Measurements from ENCODE around the gene GALT. TPM values are rescaled to one million over a fixed set of nuclear protein-coding genes. Genes with fewer than 3 reads are reported as not detected.
A peak's percentile ranks its signal among the peaks of the same experiment; 100 is the strongest.

Gene GALT
- total RNA-seq, 2 experiments from 2014 or later = 62.5 to 90.9 TPM

DNA sequence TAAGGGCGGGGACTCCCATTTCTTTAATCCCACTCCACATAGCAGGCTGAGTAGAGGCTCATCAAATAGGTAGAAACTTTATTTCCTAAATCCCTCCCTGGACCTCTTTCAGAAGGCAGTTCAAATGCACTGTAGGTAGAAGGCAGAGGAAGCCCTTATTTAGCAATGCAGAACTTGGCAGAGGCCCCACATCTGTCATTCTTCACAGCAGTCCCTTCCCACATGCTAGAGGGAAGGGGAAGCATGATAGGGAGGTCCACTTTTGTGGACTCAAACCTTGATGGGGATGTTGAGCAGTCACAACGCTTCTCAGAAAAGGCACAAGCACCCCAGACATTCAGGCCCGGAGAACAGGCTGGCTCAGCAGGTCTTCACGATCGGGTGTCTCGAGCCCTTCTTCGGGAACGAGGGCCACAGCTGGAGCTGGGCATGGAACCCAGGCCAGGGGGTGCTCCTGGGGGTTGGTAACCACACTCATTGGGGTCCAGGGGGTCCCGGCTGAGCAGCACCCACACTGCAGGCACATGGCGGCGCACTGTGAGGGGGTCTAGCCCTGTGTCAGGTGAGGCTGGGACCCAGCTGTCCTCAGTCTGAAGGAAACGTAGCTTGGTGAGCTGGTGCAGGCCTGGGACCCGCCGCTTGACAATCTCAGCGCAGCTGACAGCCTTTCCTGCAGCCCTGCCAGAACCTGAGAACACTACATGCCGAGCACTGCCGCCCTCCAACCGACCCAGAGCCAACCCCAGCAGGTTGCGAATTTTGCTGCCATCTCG is 35.9 kb upstream of the GALT start:
- Histone ChIP-seq H3K9me2 (ENCODE audit: insufficient read depth, low read length) (no peaks in the 10 kb centered on the region), H2AFZ (ENCODE audit: low read length) (no peak overlapping the region), H3K27ac (ENCODE audit: low read depth, low read length, poor library complexity, severe bottlenecking) (no peak overlapping the region), H3K4me3 (ENCODE audit: low read depth, low read length, poor library complexity, severe bottlenecking) (peak overlapping the region; percentile 91), H3K79me2 (ENCODE audit: insufficient read depth, low read depth, low read length) (peaks cover 11% of the 10 kb centered on the region; the same call in 1 of the 2 replicates), H3K36me3 (ENCODE audit: insufficient read depth, low read length) (peaks cover 10% of the 10 kb centered on the region; the same call in 1 of the 2 replicates), H3K9me3 (ENCODE audit: low read length) (no peaks in the 10 kb centered on the region), H3K4me2 (ENCODE audit: low read length) (peak overlapping the region; percentile 99), H4K20me1 (ENCODE audit: insufficient read depth, low read length) (no peaks in the 10 kb centered on the region), H3K4me1 (ENCODE audit: insufficient read depth, low read length, poor library complexity, severe bottlenecking) (peaks cover 21% of the 10 kb centered on the region)
- no peak for TF ChIP-seq EZH2phosphoT487 (IDR thresholded peaks at IDR 0.05; ENCODE audit: borderline replicate concordance, low read depth, low read length)
- ChIA-PET CTCF (ENCODE audit: unreplicated experiment) (interaction anchor here (1.3 to 1.7 kb wide), 2 partner anchors 19 to 23 kb away, joined by 3 to 6 read pairs; no protein-coding TSS in a partner anchor), POLR2A (interaction anchor here (0.7 to 2.2 kb wide), 4 partner anchors 24 to 232 kb away, joined by 3 to 12 read pairs (median 7); partner anchors contain the start of gene SIGMAR1)
- BruUV-seq (replicated peaks) = TSS peak; percentile 60
- DNase-seq (ENCODE audit: low spot score) = no peak
- intact Hi-C loops (cut with micrococcal nuclease; ENCODE audit: unreplicated experiment) = no loop called here

DNA sequence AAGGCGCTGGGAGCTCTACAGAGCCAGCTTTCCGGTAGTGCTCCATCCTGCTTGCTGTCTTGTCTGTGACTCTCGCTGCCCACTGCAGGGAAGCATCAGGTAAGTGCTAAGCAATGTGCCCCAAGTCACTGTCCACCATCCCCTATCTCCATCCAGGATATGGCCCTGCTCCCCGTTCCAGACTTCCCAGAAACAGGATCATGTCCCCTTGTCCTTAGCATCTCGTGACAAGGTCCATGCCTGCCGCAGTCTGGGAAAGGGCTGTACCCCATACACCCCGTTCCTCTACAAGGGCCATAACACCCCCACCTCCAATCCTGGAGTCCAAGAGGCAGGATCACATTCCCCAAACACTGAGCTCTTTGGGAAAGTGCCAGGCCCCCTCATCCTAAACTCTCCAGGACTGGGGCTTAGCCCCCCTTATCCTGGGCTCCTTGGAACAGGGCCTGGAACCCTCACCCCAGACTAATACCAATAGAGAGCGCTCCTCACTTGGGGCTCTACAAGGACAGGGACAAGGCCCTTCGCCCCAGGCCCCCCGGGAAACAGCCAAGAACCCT is 35.1 kb upstream of the GALT start:
- Histone ChIP-seq H3K9me2 (ENCODE audit: insufficient read depth, low read length) (no peaks in the 10 kb centered on the region), H3K4me3 (ENCODE audit: low read depth, low read length, poor library complexity, severe bottlenecking) (peak overlapping the region; percentile 91), H3K4me1 (ENCODE audit: insufficient read depth, low read length, poor library complexity, severe bottlenecking) (peaks cover 21% of the 10 kb centered on the region), H3K27ac (ENCODE audit: low read depth, low read length, poor library complexity, severe bottlenecking) (peak overlapping the region; percentile 36), H3K4me2 (ENCODE audit: low read length) (peak overlapping the region; percentile 99), H4K20me1 (ENCODE audit: insufficient read depth, low read length) (no peaks in the 10 kb centered on the region), H2AFZ (ENCODE audit: low read length) (peak overlapping the region; percentile 65; the same call in 1 of the 2 replicates), H3K36me3 (ENCODE audit: insufficient read depth, low read length) (peaks cover 11% of the 10 kb centered on the region; the same call in 1 of the 2 replicates), H3K9me3 (ENCODE audit: low read length) (no peaks in the 10 kb centered on the region), H3K79me2 (ENCODE audit: insufficient read depth, low read depth, low read length) (peaks cover 11% of the 10 kb centered on the region; the same call in 1 of the 2 replicates)
- intact Hi-C loops (cut with micrococcal nuclease; ENCODE audit: unreplicated experiment) = no loop called here
- CTCF ChIA-PET (ENCODE audit: unreplicated experiment) = interaction anchor here (0.9 to 1.7 kb wide), 3 partner anchors 8 to 23 kb away, joined by 3 to 6 read pairs (median 3); no protein-coding TSS in a partner anchor
- peak; percentile 27 for DNase-seq (ENCODE audit: low spot score)
- TF ChIP-seq, protein P1, sequence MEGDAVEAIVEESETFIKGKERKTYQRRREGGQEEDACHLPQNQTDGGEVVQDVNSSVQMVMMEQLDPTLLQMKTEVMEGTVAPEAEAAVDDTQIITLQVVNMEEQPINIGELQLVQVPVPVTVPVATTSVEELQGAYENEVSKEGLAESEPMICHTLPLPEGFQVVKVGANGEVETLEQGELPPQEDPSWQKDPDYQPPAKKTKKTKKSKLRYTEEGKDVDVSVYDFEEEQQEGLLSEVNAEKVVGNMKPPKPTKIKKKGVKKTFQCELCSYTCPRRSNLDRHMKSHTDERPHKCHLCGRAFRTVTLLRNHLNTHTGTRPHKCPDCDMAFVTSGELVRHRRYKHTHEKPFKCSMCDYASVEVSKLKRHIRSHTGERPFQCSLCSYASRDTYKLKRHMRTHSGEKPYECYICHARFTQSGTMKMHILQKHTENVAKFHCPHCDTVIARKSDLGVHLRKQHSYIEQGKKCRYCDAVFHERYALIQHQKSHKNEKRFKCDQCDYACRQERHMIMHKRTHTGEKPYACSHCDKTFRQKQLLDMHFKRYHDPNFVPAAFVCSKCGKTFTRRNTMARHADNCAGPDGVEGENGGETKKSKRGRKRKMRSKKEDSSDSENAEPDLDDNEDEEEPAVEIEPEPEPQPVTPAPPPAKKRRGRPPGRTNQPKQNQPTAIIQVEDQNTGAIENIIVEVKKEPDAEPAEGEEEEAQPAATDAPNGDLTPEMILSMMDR (conservative IDR thresholded peaks at IDR 0.05; ENCODE audit: low read length) = peak; percentile 40
- no peak for TF ChIP-seq EZH2phosphoT487 (IDR thresholded peaks at IDR 0.05; ENCODE audit: borderline replicate concordance, low read depth, low read length)
- POLR2A ChIA-PET = interaction anchor here (0.5 to 2.2 kb wide), 8 partner anchors 9 to 1131 kb away, joined by 3 to 13 read pairs (median 5); partner anchors contain the start of genes DCTN3 and SIGMAR1
- BruUV-seq (replicated peaks) = no TSS peak
